ENCODE measurements around the gene LENG9. TPM values are rescaled to one million over a fixed set of nuclear protein-coding genes. Genes with fewer than 3 reads are reported as not detected.

Gene LENG9
- total RNA-seq, 1 donor from 2014 or later, result 3.7 TPM

- no peak for TF ChIP-seq CTCF (IDR thresholded peaks at IDR 0.05; ENCODE audit: insufficient read depth, low read depth, low read length)
- no peak for TF ChIP-seq EZH2 (IDR thresholded peaks at IDR 0.05; ENCODE audit: insufficient read depth, low read length)
- H3K4me1 ChIP-seq (ENCODE audit: insufficient read depth, low read length), result peaks cover 4% of the 10 kb centered on the region
- peaks cover 59% of the 10 kb centered on the region for H4K20me1 ChIP-seq (ENCODE audit: insufficient read depth, low read length)
- no peak for DNase-seq (ENCODE audit: low read depth)
- H2AFZ ChIP-seq (ENCODE audit: low read depth, low read length), result no peak overlapping the region
- no peaks in the 10 kb centered on the region for H3K27me3 ChIP-seq (ENCODE audit: insufficient read depth, low read length)
- Mint-ChIP-seq H3K27me3 (ENCODE audit: low read depth, unreplicated experiment) (no peaks in the 10 kb centered on the region), H3K36me3 (ENCODE audit: low read depth, unreplicated experiment) (peaks cover 6% of the 10 kb centered on the region), H3K4me3 (ENCODE audit: unreplicated experiment) (no peak overlapping the region), H3K4me1 (ENCODE audit: low read depth, unreplicated experiment) (peaks cover 8% of the 10 kb centered on the region), H3K9me3 (ENCODE audit: unreplicated experiment) (no peaks in the 10 kb centered on the region), H3K27ac (ENCODE audit: unreplicated experiment) (no peak overlapping the region)
- FAIRE-seq, result no peak
- H3K9ac ChIP-seq (ENCODE audit: low read length), result no peak overlapping the region
- H3K9me3 ChIP-seq (ENCODE audit: insufficient read depth, low read depth, low read length), result no peaks in the 10 kb centered on the region
- no peaks in the 10 kb centered on the region for H3K36me3 ChIP-seq (ENCODE audit: insufficient read depth, low read length)
- H3K4me3 ChIP-seq (ENCODE audit: insufficient read depth, low read depth, low read length), result no peak overlapping the region
- H3K4me2 ChIP-seq (ENCODE audit: low read length), result no peak overlapping the region
- H3K79me2 ChIP-seq (ENCODE audit: insufficient read depth, low read length), result peaks cover 4% of the 10 kb centered on the region
- no peak overlapping the region for H3K27ac ChIP-seq (ENCODE audit: low read depth, low read length)
Measured at GRCh38 chr19:54434873-54435214, 28.7 kb downstream of the LENG9 start.

- no peak overlapping the region for H3K27ac Mint-ChIP-seq (ENCODE audit: unreplicated experiment)
- peaks cover 3% of the 10 kb centered on the region for H3K79me2 ChIP-seq (ENCODE audit: insufficient read depth, low read length)
- peaks cover 56% of the 10 kb centered on the region for H4K20me1 ChIP-seq (ENCODE audit: insufficient read depth, low read length)
- H3K9me3 ChIP-seq (ENCODE audit: insufficient read depth, low read depth, low read length), result no peaks in the 10 kb centered on the region
- TF ChIP-seq CTCF (IDR thresholded peaks at IDR 0.05; ENCODE audit: insufficient read depth, low read depth, low read length), result no peak
- TF ChIP-seq EZH2 (IDR thresholded peaks at IDR 0.05; ENCODE audit: insufficient read depth, low read length), result no peak
- H3K4me2 ChIP-seq (ENCODE audit: low read length), result no peak overlapping the region
- peaks cover 6% of the 10 kb centered on the region for H3K36me3 Mint-ChIP-seq (ENCODE audit: low read depth, unreplicated experiment)
- H3K4me1 ChIP-seq (ENCODE audit: insufficient read depth, low read length), result peaks cover 4% of the 10 kb centered on the region
- peaks cover 8% of the 10 kb centered on the region for H3K4me1 Mint-ChIP-seq (ENCODE audit: low read depth, unreplicated experiment)
- no peaks in the 10 kb centered on the region for H3K9me3 Mint-ChIP-seq (ENCODE audit: unreplicated experiment)
- H3K36me3 ChIP-seq (ENCODE audit: insufficient read depth, low read length), result no peaks in the 10 kb centered on the region
- no peak overlapping the region for H2AFZ ChIP-seq (ENCODE audit: low read depth, low read length)
- no peak overlapping the region for H3K9ac ChIP-seq (ENCODE audit: low read length)
- DNase-seq (ENCODE audit: low read depth) (no peak), FAIRE-seq (no peak)
- H3K27me3 ChIP-seq (ENCODE audit: insufficient read depth, low read length), result no peaks in the 10 kb centered on the region
- H3K27me3 Mint-ChIP-seq (ENCODE audit: low read depth, unreplicated experiment), result no peaks in the 10 kb centered on the region
- H3K4me3 ChIP-seq (ENCODE audit: insufficient read depth, low read depth, low read length), result no peak overlapping the region
- H3K27ac ChIP-seq (ENCODE audit: low read depth, low read length), result no peak overlapping the region
- no peak overlapping the region for H3K4me3 Mint-ChIP-seq (ENCODE audit: unreplicated experiment)
Measured at GRCh38 chr19:54434112-54434872, 29.3 kb downstream of the LENG9 start.

GRCh38 chr19:54433697-54434096 lies 29.9 kb downstream of the LENG9 start:
- H3K4me3 Mint-ChIP-seq (ENCODE audit: unreplicated experiment), result no peak overlapping the region
- Histone ChIP-seq H3K27me3 (ENCODE audit: insufficient read depth, low read length) (no peaks in the 10 kb centered on the region), H3K27ac (ENCODE audit: low read depth, low read length) (no peak overlapping the region), H3K9ac (ENCODE audit: low read length) (no peak overlapping the region), H3K36me3 (ENCODE audit: insufficient read depth, low read length) (no peaks in the 10 kb centered on the region), H3K79me2 (ENCODE audit: insufficient read depth, low read length) (no peaks in the 10 kb centered on the region), H2AFZ (ENCODE audit: low read depth, low read length) (no peak overlapping the region), H3K4me1 (ENCODE audit: insufficient read depth, low read length) (peaks cover 4% of the 10 kb centered on the region), H3K9me3 (ENCODE audit: insufficient read depth, low read depth, low read length) (no peaks in the 10 kb centered on the region), H3K4me2 (ENCODE audit: low read length) (no peak overlapping the region), H3K4me3 (ENCODE audit: insufficient read depth, low read depth, low read length) (no peak overlapping the region), H4K20me1 (ENCODE audit: insufficient read depth, low read length) (peaks cover 50% of the 10 kb centered on the region)
- peaks cover 6% of the 10 kb centered on the region for H3K36me3 Mint-ChIP-seq (ENCODE audit: low read depth, unreplicated experiment)
- no peaks in the 10 kb centered on the region for H3K9me3 Mint-ChIP-seq (ENCODE audit: unreplicated experiment)
- H3K27me3 Mint-ChIP-seq (ENCODE audit: low read depth, unreplicated experiment), result no peaks in the 10 kb centered on the region
- H3K4me1 Mint-ChIP-seq (ENCODE audit: low read depth, unreplicated experiment), result peaks cover 8% of the 10 kb centered on the region
- TF ChIP-seq CTCF (IDR thresholded peaks at IDR 0.05; ENCODE audit: insufficient read depth, low read depth, low read length) (no peak), EZH2 (IDR thresholded peaks at IDR 0.05; ENCODE audit: insufficient read depth, low read length) (no peak)
- DNase-seq (ENCODE audit: low read depth) (no peak), FAIRE-seq (no peak)
- H3K27ac Mint-ChIP-seq (ENCODE audit: unreplicated experiment), result no peak overlapping the region
